Epithelial cell of proximal tubule (primary cell): Measurements from ENCODE around the gene NEUROD1. TPM values are rescaled to one million over a fixed set of nuclear protein-coding genes. Genes with fewer than 3 reads are reported as not detected.

Experiments
- DNase-seq: peaks from one replicate; pipeline ENCODE4 v3.0.0-alpha.2; 2011; ENCODE audit warnings: low read depth
- H3K4me3 ChIP-seq: 2 replicates; pipeline ENCODE4 v1.5.1; 2011; ENCODE audit warnings: low read depth, mild to moderate bottlenecking, low read length
- CTCF ChIP-seq: conservative IDR thresholded peaks from 2 replicates; pipeline ENCODE4 v1.5.1; 2012; ENCODE audit warnings: low read depth, mild to moderate bottlenecking, low read length
- total RNA-seq: library from RNA; depleted of rRNA; stranded (reverse); fragments of >200 nt; gene quantifications from 2 replicates; pipeline ENCODE4 v1.2.3, GENCODE V29; 2015

Gene NEUROD1
- total RNA-seq, 1 donor from 2014 or later: not detected

GRCh38 chr2:181642086-181642485, 38.2 kb downstream of the NEUROD1 start:
- H3K4me3 ChIP-seq: no peak overlapping the region
- TF ChIP-seq CTCF: no peak
- no peak for DNase-seq

GRCh38 chr2:181639686-181640085, 40.6 kb downstream of the NEUROD1 start:
- DNase-seq: no peak
- TF ChIP-seq CTCF: no peak
- no peak overlapping the region for H3K4me3 ChIP-seq

GRCh38 chr2:181632733-181633401, 47.5 kb downstream of the NEUROD1 start:
- DNase-seq: no peak
- TF ChIP-seq CTCF: no peak
- H3K4me3 ChIP-seq: no peak overlapping the region

GRCh38 chr2:181628590-181629585, 51.4 kb downstream of the NEUROD1 start:
- no peak for DNase-seq
- no peak overlapping the region for H3K4me3 ChIP-seq
- no peak for TF ChIP-seq CTCF

GRCh38 chr2:181627545-181627944, 52.8 kb downstream of the NEUROD1 start:
- no peak overlapping the region for H3K4me3 ChIP-seq
- no peak for DNase-seq
- TF ChIP-seq CTCF: no peak

- no peak for DNase-seq
- no peak for TF ChIP-seq CTCF
- no peak overlapping the region for H3K4me3 ChIP-seq
Observed at GRCh38 chr2:181626671-181627070, 53.6 kb downstream of the NEUROD1 start.

Other genes starting within 250 kb of the NEUROD1 start
- gene ITGA4, start 223.1 kb downstream of the NEUROD1 start, total RNA-seq: 11.6 and 22.5 TPM in 2 replicates
- 0.14 and 0.40 TPM in 2 replicates for gene CERKL, start 23.4 kb downstream of the NEUROD1 start, total RNA-seq
- gene ITPRID2, start 211.2 kb upstream of the NEUROD1 start, total RNA-seq: 95.4 and 112 TPM in 2 replicates